ENCODE data around the gene RDH8. TPM values are rescaled to one million over a fixed set of nuclear protein-coding genes. Genes with fewer than 3 reads are reported as not detected.

RDH8 gene
- total and polyA plus RNA-seq, 10 of the 15 experiments (the other 5 are each of a cell fraction or from before 2014, with no cell fraction given): 0.04 to 0.58 (median 0.05) TPM; not detected in 7

- Histone ChIP-seq H3K27me3 (replicated peaks in 1 of 2; ENCODE audit: control insufficient read depth in 2 of 2, insufficient read depth in 2 of 2, low read length in 1 of 2) (no peaks in the 10 kb centered on the region), H4K20me1 (ENCODE audit: control insufficient read depth, insufficient read depth) (no peaks in the 10 kb centered on the region), H3K4me1 (ENCODE audit: control insufficient read depth, insufficient read depth, low read length) (no peaks in the 10 kb centered on the region), H3K79me2 (ENCODE audit: control insufficient read depth, insufficient read depth, low read length) (no peaks in the 10 kb centered on the region), H2AFZ (ENCODE audit: control insufficient read depth, low read depth, low read length) (no peak overlapping the region), H3K9me3 (replicated peaks; ENCODE audit: control insufficient read depth, insufficient read depth, low read length) (no peaks in the 10 kb centered on the region; the same call in 2 of the 3 replicates), H3K4me2 (ENCODE audit: control insufficient read depth, insufficient read depth) (no peak overlapping the region), H3K9ac (ENCODE audit: control insufficient read depth, insufficient read depth, low read length) (no peak overlapping the region), H3K4me3 (no peak overlapping the region), H3K36me3 (ENCODE audit: control insufficient read depth in 2 of 2, insufficient read depth in 2 of 2, low read length in 1 of 2) (no peaks in the 10 kb centered on the region), H3K27ac (ENCODE audit: control insufficient read depth, insufficient read depth) (no peak overlapping the region)
- POLR2A ChIA-PET: no interaction called here
- in situ Hi-C loops (cut with MboI) (no loop called here), intact Hi-C loops (cut with micrococcal nuclease; ENCODE audit: unreplicated experiment) (loop anchor here (2.0 kb wide), 1 partner anchor 67 kb away; no protein-coding TSS in a partner anchor)
- 27% methylated on average over 6 of the region's 6 CpGs for WGBS (ENCODE audit: insufficient coverage, insufficient replicate concordance, low lambda C conversion rate, missing lambda C conversion rate)
- SMC1A ChIA-PET (ENCODE audit: uncharacterized antibody, unreplicated experiment): interaction anchor here (0.6 to 2.0 kb wide), 4 partner anchors 26 to 994 kb away, joined by 3 to 8 read pairs (median 6); no protein-coding TSS in a partner anchor
- CTCF ChIA-PET: interaction anchor here (1.1 to 4.3 kb wide), 7 partner anchors 9 to 111 kb away, joined by 3 to 60 read pairs (median 6); partner anchors contain the start of gene COL5A3
- no TSS peak for BruUV-seq (replicated peaks)
- FAIRE-seq (no peak), ATAC-seq (no peak), DNase-seq (ENCODE audit: low read depth, low spot score) (no peak)
- RAD21 ChIA-PET (ENCODE audit: unreplicated experiment): interaction anchor here (2.6 kb wide), 1 partner anchor 26 kb away, joined by 19 read pairs; no protein-coding TSS in a partner anchor
- TF ChIP-seq CUX1 (IDR thresholded peaks at IDR 0.05; ENCODE audit: insufficient replicate concordance, low read depth, low read length): no peak
- TF ChIP-seq IKZF1 (conservative IDR thresholded peaks at IDR 0.05): no peak
- peak; percentile 20 to 44 (median 32); a peak in 4 of 6 replicates for TF ChIP-seq CTCF (IDR thresholded peaks at IDR 0.05 in 2 of 3, conservative IDR thresholded peaks at IDR 0.05 in 1 of 3; ENCODE audit: control insufficient read depth in 2 of 3, extremely low read depth in 1 of 3, insufficient read depth in 1 of 3, low read depth in 3 of 3, low read length in 3 of 3)
Observed at GRCh38 chr19:10001899-10002298, 11.4 kb upstream of the RDH8 start.

Data from GM12878 (cell line).